Karpas-422 (cell line): ENCODE results near the gene NALCN. TPM values are rescaled to one million over a fixed set of nuclear protein-coding genes. Genes with fewer than 3 reads are reported as not detected.

ENCODE experiments used
- DNase-seq: peaks from one replicate; pipeline ENCODE4 v3.0.0-alpha.2; 2015
- H2AFZ ChIP-seq: fragments of 200-600 bp; sonication (generic); 2 replicates; pipeline ENCODE4 v1.6.1; 2014; ENCODE audit warnings: antibody characterized with exemption, low read length, mixed read lengths
- H3K27ac ChIP-seq: fragments of 200-600 bp; sonication (generic); 2 replicates; pipeline ENCODE4 v1.5.1; 2014; ENCODE audit warnings: mild to moderate bottlenecking, low read length, moderate library complexity
- H3K27me3 ChIP-seq: fragments of 200-600 bp; sonication (generic); 2 replicates; pipeline ENCODE4 v1.6.1; 2014; ENCODE audit warnings: low read length, mixed read lengths
- H3K36me3 ChIP-seq: fragments of 200-600 bp; sonication (generic); 2 replicates; pipeline ENCODE4 v1.6.1; 2014; ENCODE audit warnings: low read length, mixed read lengths; ENCODE audit not compliant: insufficient read depth
- H3K4me1 ChIP-seq: fragments of 200-600 bp; sonication (generic); 2 replicates; pipeline ENCODE4 v1.6.1; 2014; ENCODE audit warnings: mild to moderate bottlenecking, low read length, mixed read lengths
- H3K4me2 ChIP-seq: fragments of 200-600 bp; sonication (generic); 2 replicates; pipeline ENCODE4 v1.6.1; 2014; ENCODE audit warnings: low read length, low read depth, mild to moderate bottlenecking; ENCODE audit not compliant: poor library complexity, severe bottlenecking
- H3K4me3 ChIP-seq: fragments of 200-600 bp; sonication (generic); 2 replicates; pipeline ENCODE4 v1.5.1; 2014; ENCODE audit warnings: mild to moderate bottlenecking, antibody characterized with exemption, low read length, mixed read lengths
- H3K79me2 ChIP-seq: fragments of 200-600 bp; sonication (generic); 2 replicates; pipeline ENCODE4 v1.6.1; 2014; ENCODE audit warnings: mild to moderate bottlenecking, low read length, mixed read lengths
- H3K9ac ChIP-seq: fragments of 200-600 bp; sonication (generic); 2 replicates; pipeline ENCODE4 v1.6.0; 2014; ENCODE audit warnings: low read length
- H3K9me2 ChIP-seq: fragments of 200-600 bp; sonication (generic), shearing (Covaris generic); replicated peaks from 2 replicates; pipeline ENCODE4 v1.6.0; 2014; ENCODE audit warnings: mild to moderate bottlenecking, low read length, moderate library complexity; ENCODE audit not compliant: insufficient read depth
- H3K9me3 ChIP-seq: fragments of 300-700, 200-600 bp; sonication (generic); 2 replicates; pipeline ENCODE4 v1.6.1; 2014; ENCODE audit warnings: low read length, mixed read lengths
- H4K20me1 ChIP-seq: fragments of 200-600 bp; sonication (generic); 2 replicates; pipeline ENCODE4 v1.6.1; 2014; ENCODE audit warnings: mild to moderate bottlenecking, antibody characterized with exemption, low read length, low read depth; ENCODE audit not compliant: insufficient read depth
- total RNA-seq: library from RNA; depleted of rRNA; stranded (reverse); fragments of >200 nt; shearing (Covaris generic); gene quantifications from 2 replicates; pipeline ENCODE4 v1.2.3, GENCODE V29; 2014; ENCODE audit warnings: low replicate concordance

NALCN gene
- total RNA-seq, 1 experiment from 2014 or later: 0.04 TPM

DNA sequence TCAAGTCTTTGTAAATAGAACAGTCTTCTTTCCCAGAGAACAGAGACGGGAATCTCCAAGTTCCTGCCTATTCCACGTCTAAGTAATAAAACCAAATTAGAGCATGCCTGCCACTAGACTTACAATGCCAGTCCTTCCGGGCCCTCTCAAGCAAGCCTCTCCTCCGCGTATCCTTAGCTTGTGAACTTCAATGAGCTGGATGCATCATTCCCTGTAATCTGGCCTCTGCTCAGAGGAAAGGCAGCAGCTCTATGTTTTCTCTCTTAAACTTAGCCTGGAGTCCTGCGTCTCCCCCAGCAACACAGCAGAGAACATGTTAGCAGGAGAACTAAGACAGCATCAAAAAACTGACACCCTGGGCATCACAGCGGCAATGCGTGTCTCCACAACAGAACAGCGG is 8.2 kb downstream of the NALCN start:
- DNase-seq: no peak
- Histone ChIP-seq H2AFZ (no peak overlapping the region), H4K20me1 (no peaks in the 10 kb centered on the region)

DNA sequence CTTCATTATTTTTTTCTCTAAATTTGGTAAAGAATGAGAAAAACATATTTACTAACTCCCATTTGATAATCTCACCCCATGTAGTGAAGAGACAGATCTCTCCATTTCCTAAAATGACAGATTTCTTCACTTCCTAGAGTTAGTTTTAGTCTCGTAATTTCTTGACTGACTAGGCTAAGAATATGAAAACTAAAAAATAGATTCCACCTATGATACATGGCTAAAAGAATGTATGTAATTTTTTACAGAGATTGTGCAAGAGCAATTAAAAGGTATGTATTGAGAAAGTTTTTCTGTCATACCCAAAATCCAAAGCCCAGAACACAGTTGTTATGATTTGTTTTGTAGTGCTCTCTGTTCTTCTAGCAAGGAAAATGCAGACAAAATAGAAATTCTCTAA is 9.5 kb downstream of the NALCN start:
- Histone ChIP-seq H4K20me1 (no peaks in the 10 kb centered on the region), H3K4me1 (no peaks in the 10 kb centered on the region), H3K27ac (no peak overlapping the region), H3K4me2 (no peak overlapping the region), H2AFZ (no peak overlapping the region), H3K9me3 (no peaks in the 10 kb centered on the region), H3K9me2 (no peaks in the 10 kb centered on the region), H3K4me3 (no peak overlapping the region), H3K36me3 (no peaks in the 10 kb centered on the region), H3K79me2 (no peaks in the 10 kb centered on the region), H3K9ac (no peak overlapping the region), H3K27me3 (no peaks in the 10 kb centered on the region)
- DNase-seq: no peak

More for the DNA sequence above, 8.2 kb downstream of the NALCN start:
- Histone ChIP-seq H3K27ac (no peak overlapping the region), H3K4me3 (no peak overlapping the region), H3K27me3 (no peaks in the 10 kb centered on the region), H3K36me3 (no peaks in the 10 kb centered on the region), H3K4me2 (no peak overlapping the region), H3K79me2 (no peaks in the 10 kb centered on the region), H3K9me3 (no peaks in the 10 kb centered on the region), H3K9me2 (no peaks in the 10 kb centered on the region), H3K4me1 (no peaks in the 10 kb centered on the region), H3K9ac (no peak overlapping the region)

DNA sequence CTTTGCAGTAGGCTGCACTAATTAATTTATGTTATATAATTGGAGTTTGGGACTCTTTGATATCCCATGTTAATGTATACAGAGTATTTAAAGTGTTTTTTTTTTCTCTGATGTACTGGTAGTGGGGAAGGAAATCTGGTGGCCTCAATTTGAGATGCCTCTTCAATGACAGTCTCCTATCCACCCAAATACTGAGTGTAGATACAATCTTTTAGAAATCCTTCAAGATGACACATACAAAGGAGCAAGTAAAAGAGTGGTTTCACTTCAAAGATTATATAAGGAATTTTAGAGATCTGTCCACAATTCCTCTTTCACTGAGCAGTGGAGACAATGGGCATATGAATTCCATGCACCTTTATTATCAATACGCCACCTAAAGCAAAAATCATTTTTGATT is 15.1 kb downstream of the NALCN start:
- Histone ChIP-seq H3K9me2 (no peaks in the 10 kb centered on the region), H3K27ac (no peak overlapping the region), H3K36me3 (no peaks in the 10 kb centered on the region), H3K27me3 (no peaks in the 10 kb centered on the region), H3K79me2 (no peaks in the 10 kb centered on the region), H2AFZ (no peak overlapping the region), H4K20me1 (no peaks in the 10 kb centered on the region), H3K4me3 (no peak overlapping the region), H3K9ac (no peak overlapping the region), H3K4me2 (no peak overlapping the region), H3K4me1 (no peaks in the 10 kb centered on the region), H3K9me3 (no peaks in the 10 kb centered on the region)
- no peak for DNase-seq

DNA sequence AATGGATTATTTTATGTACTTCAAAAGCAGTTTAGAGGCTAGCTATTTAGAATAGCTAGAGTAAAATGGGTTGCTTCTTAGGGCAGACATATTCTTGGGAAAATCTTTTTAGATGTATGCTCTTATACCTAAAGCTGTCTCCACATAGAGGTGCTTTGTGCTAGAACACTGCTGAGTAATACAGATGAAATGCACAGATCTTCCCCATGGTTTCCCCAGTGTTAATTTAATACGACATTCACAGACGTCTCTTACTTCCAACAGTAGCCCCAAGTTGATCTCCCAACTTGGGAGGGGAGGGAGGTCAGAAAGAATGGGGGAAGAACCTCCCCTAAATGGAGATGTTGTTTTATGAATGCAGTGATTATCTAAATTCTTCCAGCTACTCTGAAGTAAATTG is 16.9 kb downstream of the NALCN start:
- DNase-seq: no peak
- Histone ChIP-seq H3K27ac (no peak overlapping the region), H3K9ac (no peak overlapping the region), H3K4me1 (peaks cover 2% of the 10 kb centered on the region), H3K9me2 (no peaks in the 10 kb centered on the region), H3K36me3 (no peaks in the 10 kb centered on the region), H3K4me3 (no peak overlapping the region), H4K20me1 (no peaks in the 10 kb centered on the region), H3K9me3 (no peaks in the 10 kb centered on the region), H3K4me2 (no peak overlapping the region), H2AFZ (no peak overlapping the region), H3K27me3 (no peaks in the 10 kb centered on the region), H3K79me2 (no peaks in the 10 kb centered on the region)

DNA sequence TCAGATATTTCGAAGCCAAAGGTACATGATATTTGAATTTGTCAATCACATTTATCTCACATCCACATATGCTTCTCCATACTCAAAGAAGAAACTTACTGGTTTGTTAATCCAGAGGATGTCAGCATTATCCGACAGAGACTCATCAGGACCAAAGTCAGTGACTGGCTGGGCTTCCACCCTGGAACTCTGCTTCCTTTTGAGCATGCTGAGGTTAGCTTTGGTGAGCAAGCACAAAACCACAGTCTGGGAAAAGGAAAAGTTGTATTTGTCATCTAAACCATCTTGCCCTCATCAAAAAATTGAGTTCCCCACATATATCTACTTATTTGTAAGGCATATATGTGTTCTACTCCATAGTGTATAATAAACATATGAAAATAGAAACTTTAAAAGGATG is 17.4 kb downstream of the NALCN start:
- H3K9ac ChIP-seq: no peak overlapping the region
- no peak overlapping the region for H3K4me3 ChIP-seq
- no peaks in the 10 kb centered on the region for H3K9me3 ChIP-seq
- H2AFZ ChIP-seq: no peak overlapping the region
- no peak overlapping the region for H3K4me2 ChIP-seq
- peaks cover 6% of the 10 kb centered on the region for H3K4me1 ChIP-seq
- no peak for DNase-seq
- no peaks in the 10 kb centered on the region for H3K9me2 ChIP-seq
- H3K36me3 ChIP-seq: no peaks in the 10 kb centered on the region
- no peak overlapping the region for H3K27ac ChIP-seq
- no peaks in the 10 kb centered on the region for H3K79me2 ChIP-seq
- H4K20me1 ChIP-seq: no peaks in the 10 kb centered on the region
- H3K27me3 ChIP-seq: no peaks in the 10 kb centered on the region

DNA sequence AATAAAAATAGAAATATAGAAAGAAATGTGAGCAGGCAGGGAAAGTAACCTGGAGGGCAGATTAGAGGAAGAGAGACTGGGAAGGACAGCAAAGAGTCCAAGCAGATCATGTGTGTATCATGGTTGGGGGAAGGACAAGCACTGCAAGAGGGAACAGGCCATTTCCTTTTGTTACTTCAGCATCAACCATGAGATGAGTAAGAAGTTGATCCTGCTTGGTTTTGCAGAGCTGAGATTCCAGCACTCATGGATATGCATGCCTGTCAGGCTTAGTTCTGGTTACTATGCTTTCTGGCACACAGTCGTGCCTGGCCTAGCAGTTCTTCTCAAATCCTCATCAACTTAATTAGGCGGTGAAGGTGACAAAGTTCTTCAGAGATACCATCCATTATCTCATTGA is 18.1 kb downstream of the NALCN start:
- peaks cover 7% of the 10 kb centered on the region for H3K4me1 ChIP-seq
- no peak overlapping the region for H3K27ac ChIP-seq
- H2AFZ ChIP-seq: no peak overlapping the region
- H3K9me3 ChIP-seq: no peaks in the 10 kb centered on the region
- H3K36me3 ChIP-seq: no peaks in the 10 kb centered on the region
- no peak overlapping the region for H3K4me2 ChIP-seq
- H4K20me1 ChIP-seq: no peaks in the 10 kb centered on the region
- H3K9ac ChIP-seq: no peak overlapping the region
- DNase-seq: no peak
- no peaks in the 10 kb centered on the region for H3K9me2 ChIP-seq
- no peak overlapping the region for H3K4me3 ChIP-seq
- H3K27me3 ChIP-seq: no peaks in the 10 kb centered on the region
- H3K79me2 ChIP-seq: no peaks in the 10 kb centered on the region

DNA sequence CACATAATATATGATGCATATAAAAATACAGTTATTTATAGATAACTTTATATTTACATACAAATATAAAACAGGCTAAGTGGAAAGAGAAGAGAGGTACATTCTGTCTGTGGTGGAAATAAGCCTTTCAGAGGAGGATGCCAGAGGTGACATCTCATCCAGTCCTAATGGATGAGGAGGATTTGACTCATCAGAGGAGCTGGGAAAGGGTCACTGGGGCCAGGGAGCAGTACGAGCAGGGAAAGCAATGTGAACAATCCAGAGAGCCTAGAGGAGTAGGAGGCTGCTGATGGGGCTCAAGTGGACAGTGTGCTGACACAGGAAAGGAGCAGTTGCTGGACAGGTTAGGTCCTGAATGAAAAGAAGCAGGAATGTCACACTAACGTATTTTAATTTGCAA is 18.6 kb downstream of the NALCN start:
- Histone ChIP-seq H3K79me2 (no peaks in the 10 kb centered on the region), H3K36me3 (no peaks in the 10 kb centered on the region), H3K9ac (no peak overlapping the region), H3K4me1 (peaks cover 7% of the 10 kb centered on the region), H2AFZ (no peak overlapping the region), H3K4me3 (no peak overlapping the region), H3K9me3 (no peaks in the 10 kb centered on the region), H4K20me1 (no peaks in the 10 kb centered on the region), H3K27me3 (no peaks in the 10 kb centered on the region), H3K27ac (no peak overlapping the region), H3K9me2 (no peaks in the 10 kb centered on the region), H3K4me2 (no peak overlapping the region)
- no peak for DNase-seq

DNA sequence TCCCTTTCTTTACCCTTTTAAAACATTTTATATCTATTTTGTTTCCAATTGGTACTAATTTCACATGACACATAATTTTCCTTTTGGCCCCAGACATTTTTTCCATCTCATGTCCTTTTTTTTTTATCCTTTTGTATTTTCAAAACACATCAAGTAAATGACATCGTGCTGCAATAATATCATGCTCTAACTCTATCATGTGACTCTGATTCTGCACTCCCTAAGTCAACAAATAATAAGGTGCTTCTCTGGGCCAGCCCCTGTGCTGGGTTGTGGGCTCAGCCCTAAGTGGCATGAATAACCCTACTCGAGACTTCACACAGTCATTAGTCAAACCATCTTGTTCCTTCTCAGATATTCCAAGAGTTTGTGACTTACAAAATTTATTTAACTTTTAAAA is 21.7 kb downstream of the NALCN start:
- no peak overlapping the region for H3K4me2 ChIP-seq
- H3K27ac ChIP-seq: no peak overlapping the region
- no peak for DNase-seq
- H3K9me2 ChIP-seq: no peaks in the 10 kb centered on the region
- H3K79me2 ChIP-seq: no peaks in the 10 kb centered on the region
- H3K4me1 ChIP-seq: peaks cover 7% of the 10 kb centered on the region
- no peak overlapping the region for H2AFZ ChIP-seq
- no peaks in the 10 kb centered on the region for H3K9me3 ChIP-seq
- no peaks in the 10 kb centered on the region for H3K36me3 ChIP-seq
- no peaks in the 10 kb centered on the region for H3K27me3 ChIP-seq
- no peak overlapping the region for H3K9ac ChIP-seq
- no peaks in the 10 kb centered on the region for H4K20me1 ChIP-seq
- no peak overlapping the region for H3K4me3 ChIP-seq

DNA sequence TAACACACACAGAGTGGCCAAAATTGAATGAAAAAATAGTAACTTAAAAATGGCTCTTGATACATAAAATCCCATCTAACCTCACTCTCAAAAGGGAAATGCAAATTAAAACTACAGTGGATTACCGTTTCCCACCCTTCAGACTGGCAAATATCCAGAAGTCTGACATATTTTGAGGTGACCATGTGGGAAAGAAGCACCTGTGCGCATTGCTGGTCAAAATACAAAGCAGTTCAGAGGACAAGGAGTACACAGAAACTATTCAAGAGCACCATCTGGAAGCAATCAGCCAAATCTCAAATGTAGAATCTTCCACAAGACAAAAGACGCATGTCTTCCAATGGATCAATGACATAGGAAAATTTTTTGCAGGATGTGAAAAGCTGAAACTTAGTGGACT is 23.2 kb downstream of the NALCN start:
- Histone ChIP-seq H3K9me3 (no peaks in the 10 kb centered on the region), H3K79me2 (no peaks in the 10 kb centered on the region), H3K9ac (no peak overlapping the region), H2AFZ (no peak overlapping the region), H3K36me3 (no peaks in the 10 kb centered on the region), H3K27me3 (no peaks in the 10 kb centered on the region), H3K27ac (no peak overlapping the region), H3K4me2 (no peak overlapping the region), H3K4me3 (no peak overlapping the region), H4K20me1 (no peaks in the 10 kb centered on the region), H3K4me1 (peaks cover 7% of the 10 kb centered on the region), H3K9me2 (no peaks in the 10 kb centered on the region)
- DNase-seq: no peak
